Adrenal gland (tissue), 5 donors: ENCODE data around the gene DPP10.

Experiments
- CTCF ChIP-seq, 6 experiments: fragments of 450-650 bp in 4 of 6; fragments of 200-600 bp in 2 of 6; sonication (generic) in 1 of 6; IDR thresholded peaks; 1 replicate in 5 of 6; 2 replicates in 1 of 6; pipeline versions ENCODE4 v1.5.1 to v1.8.0; 2016 to 2021; ENCODE audit warnings: antibody characterized with exemption in 6 of 6, mild to moderate bottlenecking in 2 of 6, moderate library complexity in 1 of 6
- POLR2A ChIP-seq, 2 donors: fragments of 450-650 bp; IDR thresholded peaks; one replicate each; pipeline ENCODE4 v1.6.1; 2017; ENCODE audit warnings: antibody characterized with exemption in 2 of 2, mild to moderate bottlenecking in 2 of 2, moderate library complexity in 1 of 2
- donor health status: DM: no; HTN: no; CAD: no.

GRCh38 chr2:114922076-114922475, 479.6 kb downstream of the DPP10 start:
- TF ChIP-seq POLR2A (IDR thresholded peaks at IDR 0.05) (no peak), CTCF (IDR thresholded peaks at IDR 0.05) (no peak)
